Skeletal muscle tissue (tissue), 4 donors: ENCODE results near the gene XCL2. TPM values are rescaled to one million over a fixed set of nuclear protein-coding genes. Genes with fewer than 3 reads are reported as not detected.
"Not testable (repeated sequence)": the region's sequence is repeated elsewhere in the genome, so short reads cannot be mapped to it uniquely, and the experiment has no call there.

ENCODE experiments used
- H3K27ac ChIP-seq: one replicate; pipeline ENCODE4 v1.7.0; 2013; ENCODE audit warnings: mild to moderate bottlenecking, low read depth, low read length, inconsistent platforms
- H3K27me3 ChIP-seq, 3 donors: one replicate each; pipeline ENCODE4 v1.7.0; 2013; ENCODE audit warnings: low read length in 3 of 3; ENCODE audit not compliant: control insufficient read depth in 3 of 3, insufficient read depth in 3 of 3
- H3K36me3 ChIP-seq, 3 donors: one replicate each; pipeline ENCODE4 v1.7.0; 2013; ENCODE audit warnings: low read length in 3 of 3; ENCODE audit not compliant: control insufficient read depth in 3 of 3, insufficient read depth in 3 of 3
- H3K4me1 ChIP-seq, 3 donors: one replicate each; pipeline ENCODE4 v1.7.0; 2013; ENCODE audit warnings: low read length in 3 of 3, mild to moderate bottlenecking in 3 of 3; ENCODE audit not compliant: control insufficient read depth in 3 of 3, insufficient read depth in 3 of 3
- H3K4me3 ChIP-seq, 3 donors: one replicate each; pipeline ENCODE4 v1.7.0; 2013; ENCODE audit warnings: low read length in 3 of 3
- H3K9ac ChIP-seq, 3 donors: one replicate each; pipeline ENCODE4 v1.7.0; 2013; ENCODE audit warnings: low read length in 3 of 3, mild to moderate bottlenecking in 3 of 3, moderate library complexity in 2 of 3, low read depth in 1 of 3
- H3K9me3 ChIP-seq, 3 donors: one replicate each; pipeline ENCODE4 v1.7.0; 2013; ENCODE audit warnings: low read length in 3 of 3; ENCODE audit not compliant: control insufficient read depth in 3 of 3
- total RNA-seq: library from RNA; depleted of rRNA; stranded (reverse); fragments of >200 nt; gene quantifications from one replicate; pipeline ENCODE4 v1.2.3, GENCODE V29; 2014
- donor health status: Osteomylitis.

Gene XCL2
- total RNA-seq, 1 donor from 2014 or later: not detected

GRCh38 chr1:168546553-168546895 is 2.7 kb upstream of the XCL2 start:
- H3K27me3 ChIP-seq, H3K4me3 ChIP-seq, H3K9ac ChIP-seq, H3K9me3 ChIP-seq, H3K27ac ChIP-seq, H3K4me1 ChIP-seq, H3K36me3 ChIP-seq: not testable (repeated sequence)

GRCh38 chr1:168545678-168546552 is 2.1 kb upstream of the XCL2 start:
- H3K4me1 ChIP-seq, H3K9ac ChIP-seq, H3K27ac ChIP-seq, H3K4me3 ChIP-seq, H3K9me3 ChIP-seq, H3K27me3 ChIP-seq, H3K36me3 ChIP-seq: not testable (repeated sequence)

GRCh38 chr1:168542978-168543377 is 819 bp downstream of the XCL2 start:
- H3K27ac ChIP-seq, H3K4me1 ChIP-seq, H3K9me3 ChIP-seq, H3K27me3 ChIP-seq, H3K4me3 ChIP-seq, H3K36me3 ChIP-seq, H3K9ac ChIP-seq: not testable (repeated sequence)

GRCh38 chr1:168540798-168541197 is 3.0 kb downstream of the XCL2 start:
- not testable (repeated sequence) for H3K4me1 ChIP-seq, H3K36me3 ChIP-seq, H3K27me3 ChIP-seq, H3K9ac ChIP-seq, H3K27ac ChIP-seq, H3K4me3 ChIP-seq, H3K9me3 ChIP-seq

GRCh38 chr1:168535536-168535935 is 8.3 kb downstream of the XCL2 start:
- no peaks in the 10 kb centered on the region for H3K9me3 ChIP-seq
- no peaks in the 10 kb centered on the region for H3K36me3 ChIP-seq
- H3K27me3 ChIP-seq: no peaks in the 10 kb centered on the region
- H3K9ac ChIP-seq: no peak overlapping the region
- H3K27ac ChIP-seq: no peak overlapping the region
- H3K4me3 ChIP-seq: no peak overlapping the region
- H3K4me1 ChIP-seq: no peaks in the 10 kb centered on the region

- H3K9ac ChIP-seq: no peak overlapping the region
- H3K36me3 ChIP-seq: no peaks in the 10 kb centered on the region
- H3K27ac ChIP-seq: no peak overlapping the region
- H3K27me3 ChIP-seq: no peaks in the 10 kb centered on the region
- no peaks in the 10 kb centered on the region for H3K4me1 ChIP-seq
- no peaks in the 10 kb centered on the region for H3K9me3 ChIP-seq
- no peak overlapping the region for H3K4me3 ChIP-seq
Measured at GRCh38 chr1:168531615-168532345, 12.0 kb downstream of the XCL2 start.

- H3K9ac ChIP-seq: no peak overlapping the region
- no peaks in the 10 kb centered on the region for H3K27me3 ChIP-seq
- H3K27ac ChIP-seq: no peak overlapping the region
Measured at GRCh38 chr1:168529518-168529917, 14.3 kb downstream of the XCL2 start.

GRCh38 chr1:168521401-168522000 is 22.3 kb downstream of the XCL2 start:
- H3K9ac ChIP-seq: no peak overlapping the region
- no peak overlapping the region for H3K4me3 ChIP-seq
- no peaks in the 10 kb centered on the region for H3K9me3 ChIP-seq
- H3K27ac ChIP-seq: no peak overlapping the region
- H3K27me3 ChIP-seq: no peaks in the 10 kb centered on the region
- no peaks in the 10 kb centered on the region for H3K36me3 ChIP-seq
- H3K4me1 ChIP-seq: no peaks in the 10 kb centered on the region

More at GRCh38 chr1:168529518-168529917, 14.3 kb downstream of the XCL2 start:
- Histone ChIP-seq H3K9me3 (no peaks in the 10 kb centered on the region), H3K4me3 (no peak overlapping the region), H3K4me1 (no peaks in the 10 kb centered on the region), H3K36me3 (no peaks in the 10 kb centered on the region)

GRCh38 chr1:168520832-168521231 is 23.0 kb downstream of the XCL2 start:
- no peak overlapping the region for H3K27ac ChIP-seq
- H3K9me3 ChIP-seq: no peaks in the 10 kb centered on the region
- no peaks in the 10 kb centered on the region for H3K4me1 ChIP-seq
- H3K36me3 ChIP-seq: no peaks in the 10 kb centered on the region
- H3K4me3 ChIP-seq: no peak overlapping the region
- no peaks in the 10 kb centered on the region for H3K27me3 ChIP-seq
- no peak overlapping the region for H3K9ac ChIP-seq
